HG02840 (cell line): ENCODE data around the gene NUDT3.
A peak's percentile ranks its signal among the peaks of the same experiment; 100 is the strongest.

Experiments used
- ATAC-seq: cut with Tn5 transposase; IDR thresholded peaks from one replicate; pipeline ENCODE4 v1.9.1; 2021; ENCODE audit warnings: mild to moderate bottlenecking, moderate library complexity, moderate number of reproducible peaks; ENCODE audit not compliant: unreplicated experiment, low FRiP score

Gene NUDT3

GRCh38 chr6:34300332-34300751 is 92.1 kb downstream of the NUDT3 start:
- ATAC-seq = no peak

- ATAC-seq = no peak
Measured at GRCh38 chr6:34298941-34299340, 93.5 kb downstream of the NUDT3 start.

GRCh38 chr6:34295721-34296120 is 96.7 kb downstream of the NUDT3 start:
- ATAC-seq = peak; percentile 67

GRCh38 chr6:34292954-34293353 is 99.5 kb downstream of the NUDT3 start:
- no peak for ATAC-seq

GRCh38 chr6:34289137-34289536 is 103.3 kb downstream of the NUDT3 start:
- ATAC-seq = no peak

GRCh38 chr6:34288581-34288980 is 103.9 kb downstream of the NUDT3 start:
- ATAC-seq = no peak

GRCh38 chr6:34285448-34286164 is 106.9 kb downstream of the NUDT3 start:
- no peak for ATAC-seq

GRCh38 chr6:34284563-34285447 is 107.7 kb downstream of the NUDT3 start:
- no peak for ATAC-seq

- no peak for ATAC-seq
Measured at GRCh38 chr6:34281702-34282334, 110.7 kb downstream of the NUDT3 start.

GRCh38 chr6:34280216-34280615 is 112.3 kb downstream of the NUDT3 start:
- ATAC-seq = no peak

- no peak for ATAC-seq
Measured at GRCh38 chr6:34278833-34279232, 113.6 kb downstream of the NUDT3 start.

GRCh38 chr6:34277763-34278112 is 114.7 kb downstream of the NUDT3 start:
- no peak for ATAC-seq

GRCh38 chr6:34276881-34277762 is 115.3 kb downstream of the NUDT3 start:
- ATAC-seq = no peak

- no peak for ATAC-seq
Measured at GRCh38 chr6:34276191-34276590, 116.3 kb downstream of the NUDT3 start.

- no peak for ATAC-seq
Measured at GRCh38 chr6:34275128-34275804, 117.2 kb downstream of the NUDT3 start.

GRCh38 chr6:34274129-34274528 is 118.3 kb downstream of the NUDT3 start:
- no peak for ATAC-seq

GRCh38 chr6:34273242-34273805 is 119.1 kb downstream of the NUDT3 start:
- ATAC-seq = no peak

GRCh38 chr6:34272013-34272926 is 120.2 kb downstream of the NUDT3 start:
- ATAC-seq = no peak
